SU-DHL-6 (cell line): ENCODE results near the gene KLHL29.

Experiments used
- H2AFZ ChIP-seq: fragments of 200-600 bp; sonication (generic); 2 replicates; pipeline ENCODE4 v1.6.1; 2014; ENCODE audit warnings: low read depth, mild to moderate bottlenecking, moderate library complexity, mixed read lengths, antibody characterized with exemption, low read length; ENCODE audit not compliant: severe bottlenecking
- H3F3A ChIP-seq: fragments of 200-600 bp; shearing (Covaris generic); 2 replicates; pipeline ENCODE4 v1.6.0; 2016; ENCODE audit warnings: antibody characterized with exemption, mild to moderate bottlenecking; ENCODE audit not compliant: insufficient read depth
- H3K27ac ChIP-seq: fragments of 200-600 bp; sonication (generic); 2 replicates; pipeline ENCODE4 v1.5.1; 2016; ENCODE audit warnings: low read depth, mild to moderate bottlenecking, low read length, moderate library complexity, mixed read lengths
- H3K27me3 ChIP-seq: fragments of 200-600 bp; sonication (generic), shearing (Covaris generic); 2 replicates; pipeline ENCODE4 v1.6.0; 2014; ENCODE audit warnings: mild to moderate bottlenecking, low read length
- H3K36me3 ChIP-seq: fragments of 200-600 bp; sonication (generic); 2 replicates; pipeline ENCODE4 v1.6.1; 2014; ENCODE audit warnings: mild to moderate bottlenecking, low read length, mixed read lengths
- H3K4me2 ChIP-seq: fragments of 300-600, 200-600 bp; shearing (Covaris generic), sonication (generic); 2 replicates; pipeline ENCODE4 v1.6.0; 2014; ENCODE audit warnings: low read length, low read depth, mild to moderate bottlenecking; ENCODE audit not compliant: poor library complexity, severe bottlenecking
- H3K4me3 ChIP-seq: fragments of 200-600 bp; sonication (generic); 2 replicates; pipeline ENCODE4 v1.5.1; 2014; ENCODE audit warnings: antibody characterized with exemption, low read length, mild to moderate bottlenecking, mixed read lengths; ENCODE audit not compliant: insufficient read depth, poor library complexity, severe bottlenecking
- H3K79me2 ChIP-seq: fragments of 200-600 bp; sonication (generic); 2 replicates; pipeline ENCODE4 v1.6.1; 2014; ENCODE audit warnings: mild to moderate bottlenecking, low read length, moderate library complexity; ENCODE audit not compliant: insufficient read depth
- H3K9ac ChIP-seq: fragments of 200-600 bp; sonication (generic); 2 replicates; pipeline ENCODE4 v1.7.0; 2014; ENCODE audit warnings: mild to moderate bottlenecking, low read length
- H3K9me2 ChIP-seq: fragments of 200-600 bp; sonication (generic); replicated peaks from 2 replicates; pipeline ENCODE4 v1.6.1; 2014; ENCODE audit warnings: low read length; ENCODE audit not compliant: insufficient read depth
- H3K9me3 ChIP-seq: fragments of 200-600 bp; sonication (generic); 2 replicates; pipeline ENCODE4 v1.6.1; 2014; ENCODE audit warnings: low read length, mixed read lengths; ENCODE audit not compliant: insufficient read depth
- H4K20me1 ChIP-seq: fragments of 200-600 bp; sonication (generic); 2 replicates; pipeline ENCODE4 v1.6.1; 2014; ENCODE audit warnings: low read depth, mild to moderate bottlenecking, antibody characterized with exemption, low read length, moderate library complexity, mixed read lengths
- CTCF ChIP-seq: fragments of 200-600 bp; sonication (generic); IDR thresholded peaks from one replicate; pipeline ENCODE4 v1.5.1; 2017; ENCODE audit warnings: antibody characterized with exemption, mild to moderate bottlenecking, low read length, moderate library complexity; ENCODE audit not compliant: insufficient read depth, poor library complexity, severe bottlenecking
- EZH2phosphoT487 ChIP-seq: fragments of 200-600 bp; sonication (generic), shearing (Covaris generic); conservative IDR thresholded peaks from 2 replicates; pipeline ENCODE4 v1.6.1; 2018; ENCODE audit warnings: mild to moderate bottlenecking, antibody characterized with exemption, low read length, moderate library complexity, mixed read lengths

Gene KLHL29

GRCh38 chr2:23436346-23437098 lies 51.5 kb downstream of the KLHL29 start:
- H3K4me3 ChIP-seq = no peak overlapping the region
- no peaks in the 10 kb centered on the region for H3K9me2 ChIP-seq
- H3K27ac ChIP-seq = no peak overlapping the region
- peaks cover 1% of the 10 kb centered on the region; the same call in 1 of the 2 replicates for H3K9me3 ChIP-seq
- H3K4me2 ChIP-seq = no peak overlapping the region
- H3K27me3 ChIP-seq = no peaks in the 10 kb centered on the region
- no peaks in the 10 kb centered on the region for H3K79me2 ChIP-seq
- TF ChIP-seq CTCF (no peak), EZH2phosphoT487 (no peak)
- no peaks in the 10 kb centered on the region for H3F3A ChIP-seq
- no peak overlapping the region for H3K9ac ChIP-seq
- H2AFZ ChIP-seq = no peak overlapping the region
- H3K36me3 ChIP-seq = no peaks in the 10 kb centered on the region
- H4K20me1 ChIP-seq = no peaks in the 10 kb centered on the region

- Histone ChIP-seq H3K4me3 (no peak overlapping the region), H3K9ac (no peak overlapping the region), H4K20me1 (no peaks in the 10 kb centered on the region), H3K27ac (no peak overlapping the region), H3K9me3 (peaks cover 4% of the 10 kb centered on the region; the same call in 1 of the 2 replicates), H3K27me3 (no peaks in the 10 kb centered on the region), H3K79me2 (no peaks in the 10 kb centered on the region), H3K4me2 (no peak overlapping the region), H3K36me3 (no peaks in the 10 kb centered on the region), H2AFZ (no peak overlapping the region), H3K9me2 (no peaks in the 10 kb centered on the region), H3F3A (no peaks in the 10 kb centered on the region)
- TF ChIP-seq CTCF (no peak), EZH2phosphoT487 (no peak)
Observed at GRCh38 chr2:23441414-23441813, 56.4 kb downstream of the KLHL29 start.

GRCh38 chr2:23445450-23445868 lies 60.5 kb downstream of the KLHL29 start:
- no peaks in the 10 kb centered on the region for H3K27me3 ChIP-seq
- no peaks in the 10 kb centered on the region for H3K36me3 ChIP-seq
- no peak overlapping the region for H3K27ac ChIP-seq
- no peaks in the 10 kb centered on the region for H4K20me1 ChIP-seq
- no peak overlapping the region for H2AFZ ChIP-seq
- no peak for TF ChIP-seq CTCF
- TF ChIP-seq EZH2phosphoT487 = no peak
- H3K4me2 ChIP-seq = no peak overlapping the region
- H3K9ac ChIP-seq = no peak overlapping the region
- H3K79me2 ChIP-seq = no peaks in the 10 kb centered on the region
- H3F3A ChIP-seq = no peaks in the 10 kb centered on the region
- no peak overlapping the region for H3K4me3 ChIP-seq
- no peaks in the 10 kb centered on the region for H3K9me2 ChIP-seq
- peaks cover 4% of the 10 kb centered on the region; the same call in 1 of the 2 replicates for H3K9me3 ChIP-seq
